Mammary epithelial cell (primary cell): Measurements from ENCODE around the gene DAGLB.

Source experiments
- EZH2 ChIP-seq: IDR thresholded peaks from 2 replicates; pipeline ENCODE4 v1.6.1; 2012; ENCODE audit warnings: low read length, inconsistent platforms, borderline replicate concordance
- TF ChIP-seq, protein P1 (sequence below), 2 donors: IDR thresholded peaks in 1 of 2; conservative IDR thresholded peaks in 1 of 2; 2 replicates each; pipeline ENCODE4 v1.5.1; 2011 to 2012; ENCODE audit warnings: inconsistent platforms in 2 of 2, low read length in 2 of 2, mild to moderate bottlenecking in 2 of 2, control low read depth in 1 of 2, low read depth in 1 of 2; ENCODE audit not compliant: insufficient read depth in 1 of 2; ENCODE audit errors: extremely low read depth in 1 of 2

DNA sequence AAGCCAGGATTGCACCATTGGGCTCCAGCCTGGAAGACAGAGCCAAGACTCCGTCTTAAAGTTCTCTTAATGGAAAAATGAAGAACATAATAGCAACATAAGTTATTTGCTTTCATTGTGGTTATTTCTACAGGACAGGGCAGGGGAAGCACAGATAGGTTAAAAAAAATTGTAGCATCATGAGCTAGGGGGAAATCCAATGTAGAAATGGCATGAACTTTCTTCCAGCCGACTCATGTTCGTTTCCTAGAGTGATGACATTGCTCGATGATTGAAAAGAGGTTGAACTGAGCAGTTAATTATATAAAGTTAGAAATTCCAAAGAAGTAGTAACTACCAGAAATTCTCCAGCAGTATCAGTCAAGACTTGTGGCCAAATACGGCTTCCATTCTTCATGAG, 64.9 kb downstream of the DAGLB start:
- TF ChIP-seq, protein P1, sequence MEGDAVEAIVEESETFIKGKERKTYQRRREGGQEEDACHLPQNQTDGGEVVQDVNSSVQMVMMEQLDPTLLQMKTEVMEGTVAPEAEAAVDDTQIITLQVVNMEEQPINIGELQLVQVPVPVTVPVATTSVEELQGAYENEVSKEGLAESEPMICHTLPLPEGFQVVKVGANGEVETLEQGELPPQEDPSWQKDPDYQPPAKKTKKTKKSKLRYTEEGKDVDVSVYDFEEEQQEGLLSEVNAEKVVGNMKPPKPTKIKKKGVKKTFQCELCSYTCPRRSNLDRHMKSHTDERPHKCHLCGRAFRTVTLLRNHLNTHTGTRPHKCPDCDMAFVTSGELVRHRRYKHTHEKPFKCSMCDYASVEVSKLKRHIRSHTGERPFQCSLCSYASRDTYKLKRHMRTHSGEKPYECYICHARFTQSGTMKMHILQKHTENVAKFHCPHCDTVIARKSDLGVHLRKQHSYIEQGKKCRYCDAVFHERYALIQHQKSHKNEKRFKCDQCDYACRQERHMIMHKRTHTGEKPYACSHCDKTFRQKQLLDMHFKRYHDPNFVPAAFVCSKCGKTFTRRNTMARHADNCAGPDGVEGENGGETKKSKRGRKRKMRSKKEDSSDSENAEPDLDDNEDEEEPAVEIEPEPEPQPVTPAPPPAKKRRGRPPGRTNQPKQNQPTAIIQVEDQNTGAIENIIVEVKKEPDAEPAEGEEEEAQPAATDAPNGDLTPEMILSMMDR (conservative IDR thresholded peaks at IDR 0.05 in 1 of 2, IDR thresholded peaks at IDR 0.05 in 1 of 2; ENCODE audit: extremely low read depth in 1 of 2, insufficient read depth in 1 of 2, low read depth in 1 of 2, low read length in 2 of 2): no peak
- no peak for TF ChIP-seq EZH2
